ENCODE data around the gene PINK1. TPM values are rescaled to one million over a fixed set of nuclear protein-coding genes. Genes with fewer than 3 reads are reported as not detected.

PINK1 gene
- total and polyA plus RNA-seq, 2 of the 13 experiments (the other 11 are each of a cell fraction or from before 2014, with no cell fraction given): 15.3 to 16.1 TPM

- no peaks in the 10 kb centered on the region for H3K79me2 ChIP-seq (ENCODE audit: insufficient read depth, low read length)
- intact Hi-C loops (cut with micrococcal nuclease; ENCODE audit: unreplicated experiment): no loop called here
- POLR2A ChIA-PET: no interaction called here
These were observed 39.5 kb upstream of the PINK1 start for GRCh38 chr1:20593756-20594155.

More at GRCh38 chr1:20593756-20594155, 39.5 kb upstream of the PINK1 start:
- H3K36me3 ChIP-seq (replicated peaks in 1 of 2; ENCODE audit: control insufficient read depth in 1 of 2, insufficient read depth in 2 of 2, low read length in 2 of 2): no peaks in the 10 kb centered on the region
- BruUV-seq (replicated peaks): no TSS peak
- DNase-seq (ENCODE audit: low spot score) (no peak), FAIRE-seq (no peak), ATAC-seq (no peak)
- H3K9ac ChIP-seq (ENCODE audit: insufficient read depth, low read depth, low read length): no peak overlapping the region
- H3K4me1 ChIP-seq (ENCODE audit: insufficient read depth, low read length): peaks cover 23% of the 10 kb centered on the region
- peaks cover 1 to 10% of the 10 kb centered on the region in 2 experiments; a peak in 3 of 5 replicates for H3K27me3 ChIP-seq (ENCODE audit: control insufficient read depth in 1 of 2, insufficient read depth in 2 of 2, low read length in 2 of 2)
- WGBS (ENCODE audit: low lambda C conversion rate): 77% methylated on average over 5 of the region's 5 CpGs
- H3K4me3 ChIP-seq (replicated peaks in 1 of 3; ENCODE audit: insufficient read depth in 1 of 3, low read depth in 2 of 3, low read length in 3 of 3): no peak overlapping the region
- H3K4me2 ChIP-seq (ENCODE audit: low read depth, low read length): no peak overlapping the region
- no peak overlapping the region for H3K27ac ChIP-seq (ENCODE audit: extremely low read length, insufficient read depth, low read length)
- no peaks in the 10 kb centered on the region for H4K20me1 ChIP-seq (ENCODE audit: insufficient read depth, low read length)
- in situ Hi-C loops (cut with HindIII; ENCODE audit: extremely low pct_ligation_motif_present, low pct_unique_long_range_greater_than_20kb): no loop called here
- CTCF ChIA-PET (ENCODE audit: low intra/inter-chr PET ratio, low total read pairs): no interaction called here
- TF ChIP-seq REPIN1 (CRISPR knock-in tag; IDR thresholded peaks at IDR 0.05; ENCODE audit: borderline replicate concordance, low read depth) (no peak), RCOR2 (CRISPR knock-in tag; IDR thresholded peaks at IDR 0.05) (no peak), MLXIP (CRISPR knock-in tag; IDR thresholded peaks at IDR 0.05; ENCODE audit: borderline replicate concordance) (no peak), ZMYM2 (CRISPR knock-in tag; IDR thresholded peaks at IDR 0.05) (no peak), PHF21A (CRISPR knock-in tag; IDR thresholded peaks at IDR 0.05) (no peak), SP140L (CRISPR knock-in tag; IDR thresholded peaks at IDR 0.05; ENCODE audit: borderline replicate concordance) (no peak), ZNF232 (CRISPR knock-in tag; IDR thresholded peaks at IDR 0.05; ENCODE audit: borderline replicate concordance) (no peak), GABPA (IDR thresholded peaks at IDR 0.05; ENCODE audit: low read depth, low read length) (no peak), GABPA (CRISPR knock-in tag; IDR thresholded peaks at IDR 0.05; ENCODE audit: low read depth) (no peak), JUNB (CRISPR knock-in tag; IDR thresholded peaks at IDR 0.05; ENCODE audit: borderline replicate concordance) (no peak), MEF2D (CRISPR knock-in tag; IDR thresholded peaks at IDR 0.05) (no peak), HES4 (CRISPR knock-in tag; IDR thresholded peaks at IDR 0.05; ENCODE audit: borderline replicate concordance) (no peak), ZNF136 (CRISPR knock-in tag; IDR thresholded peaks at IDR 0.05; ENCODE audit: low read depth) (no peak), MLX (CRISPR knock-in tag; IDR thresholded peaks at IDR 0.05) (no peak), MTA1 (CRISPR knock-in tag; IDR thresholded peaks at IDR 0.05; ENCODE audit: borderline replicate concordance) (no peak), ZNF296 (CRISPR knock-in tag; conservative IDR thresholded peaks at IDR 0.05) (no peak), ZNF691 (CRISPR knock-in tag; IDR thresholded peaks at IDR 0.05; ENCODE audit: borderline replicate concordance, low read depth) (no peak), ZNF788 (CRISPR knock-in tag; IDR thresholded peaks at IDR 0.05; ENCODE audit: borderline replicate concordance) (no peak)
- H3K9me3 ChIP-seq (ENCODE audit: low read length): no peaks in the 10 kb centered on the region
- H2AFZ ChIP-seq (ENCODE audit: low read length): no peak overlapping the region

All from HepG2 (cell line).